Retinal pigment epithelial cell (primary cell): ENCODE measurements around the gene UTRN.

ENCODE experiments used
- DNase-seq: peaks from one replicate; pipeline ENCODE4 v3.0.0-alpha.2; 2010; ENCODE audit warnings: low read depth
- H3K4me3 ChIP-seq: 2 replicates; pipeline ENCODE4 v1.5.1; 2011; ENCODE audit warnings: mild to moderate bottlenecking, low read length, control low read depth, moderate library complexity
- TF ChIP-seq, protein P1 (sequence below): conservative IDR thresholded peaks from 2 replicates; pipeline ENCODE4 v1.5.1; 2011; ENCODE audit warnings: low read depth, low read length, control low read depth, inconsistent platforms

The UTRN gene

DNA sequence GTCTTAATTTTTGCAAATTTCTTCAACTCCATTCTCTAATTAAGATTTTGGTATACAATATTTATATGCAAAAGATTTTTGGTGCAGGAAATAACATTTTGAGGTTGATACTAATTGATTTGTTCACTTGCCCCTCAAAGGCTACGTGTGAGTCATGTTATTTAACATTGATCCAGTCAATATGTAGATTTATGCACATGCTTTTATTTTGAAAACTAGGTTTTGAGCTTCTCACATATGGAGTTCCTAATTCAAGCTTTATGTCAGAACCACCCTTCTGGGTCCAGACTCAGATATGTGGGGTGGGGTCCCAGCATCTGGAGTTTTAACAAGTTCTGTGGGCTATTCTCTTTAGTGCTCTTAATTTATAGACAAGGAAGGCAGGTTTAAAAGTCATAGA, 13.8 kb downstream of the UTRN start:
- TF ChIP-seq, protein P1, sequence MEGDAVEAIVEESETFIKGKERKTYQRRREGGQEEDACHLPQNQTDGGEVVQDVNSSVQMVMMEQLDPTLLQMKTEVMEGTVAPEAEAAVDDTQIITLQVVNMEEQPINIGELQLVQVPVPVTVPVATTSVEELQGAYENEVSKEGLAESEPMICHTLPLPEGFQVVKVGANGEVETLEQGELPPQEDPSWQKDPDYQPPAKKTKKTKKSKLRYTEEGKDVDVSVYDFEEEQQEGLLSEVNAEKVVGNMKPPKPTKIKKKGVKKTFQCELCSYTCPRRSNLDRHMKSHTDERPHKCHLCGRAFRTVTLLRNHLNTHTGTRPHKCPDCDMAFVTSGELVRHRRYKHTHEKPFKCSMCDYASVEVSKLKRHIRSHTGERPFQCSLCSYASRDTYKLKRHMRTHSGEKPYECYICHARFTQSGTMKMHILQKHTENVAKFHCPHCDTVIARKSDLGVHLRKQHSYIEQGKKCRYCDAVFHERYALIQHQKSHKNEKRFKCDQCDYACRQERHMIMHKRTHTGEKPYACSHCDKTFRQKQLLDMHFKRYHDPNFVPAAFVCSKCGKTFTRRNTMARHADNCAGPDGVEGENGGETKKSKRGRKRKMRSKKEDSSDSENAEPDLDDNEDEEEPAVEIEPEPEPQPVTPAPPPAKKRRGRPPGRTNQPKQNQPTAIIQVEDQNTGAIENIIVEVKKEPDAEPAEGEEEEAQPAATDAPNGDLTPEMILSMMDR = no peak
- no peak for DNase-seq

DNA sequence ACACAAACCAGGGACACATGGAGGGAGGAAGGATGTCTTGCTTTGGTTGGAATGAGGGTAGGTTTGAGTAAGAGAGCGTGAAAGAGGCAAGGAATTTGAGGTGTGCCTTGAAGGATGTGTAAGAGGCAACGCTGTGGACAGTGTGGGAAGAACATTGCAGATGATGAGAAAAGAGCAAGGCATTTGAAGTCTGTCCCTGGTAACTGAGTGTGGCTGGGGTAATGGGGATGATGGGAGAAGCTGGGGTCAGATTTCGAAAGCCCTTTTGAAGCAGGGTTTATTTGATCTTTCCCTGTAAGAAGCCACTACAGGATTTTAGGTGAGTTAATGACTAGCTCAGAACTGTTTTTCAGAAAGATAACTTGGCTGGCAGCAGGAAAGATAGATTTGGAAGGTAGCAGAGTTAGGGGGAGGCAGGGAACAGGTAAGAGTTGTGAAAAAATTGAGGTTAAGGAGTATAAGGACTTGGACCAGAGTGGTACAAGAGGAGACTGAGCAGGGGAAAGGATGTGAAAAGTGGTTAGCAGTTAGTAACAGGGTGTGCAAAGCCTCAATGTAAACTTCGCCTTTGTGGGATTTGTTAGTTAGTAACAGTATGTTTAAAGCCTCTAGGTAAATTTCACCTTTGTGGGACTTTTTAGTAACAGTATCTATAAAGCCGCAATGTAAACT, 17.7 kb downstream of the UTRN start:
- DNase-seq = no peak
- H3K4me3 ChIP-seq = no peak overlapping the region
- TF ChIP-seq, protein P1 = no peak

More for the DNA sequence above, 13.8 kb downstream of the UTRN start:
- no peak overlapping the region for H3K4me3 ChIP-seq

DNA sequence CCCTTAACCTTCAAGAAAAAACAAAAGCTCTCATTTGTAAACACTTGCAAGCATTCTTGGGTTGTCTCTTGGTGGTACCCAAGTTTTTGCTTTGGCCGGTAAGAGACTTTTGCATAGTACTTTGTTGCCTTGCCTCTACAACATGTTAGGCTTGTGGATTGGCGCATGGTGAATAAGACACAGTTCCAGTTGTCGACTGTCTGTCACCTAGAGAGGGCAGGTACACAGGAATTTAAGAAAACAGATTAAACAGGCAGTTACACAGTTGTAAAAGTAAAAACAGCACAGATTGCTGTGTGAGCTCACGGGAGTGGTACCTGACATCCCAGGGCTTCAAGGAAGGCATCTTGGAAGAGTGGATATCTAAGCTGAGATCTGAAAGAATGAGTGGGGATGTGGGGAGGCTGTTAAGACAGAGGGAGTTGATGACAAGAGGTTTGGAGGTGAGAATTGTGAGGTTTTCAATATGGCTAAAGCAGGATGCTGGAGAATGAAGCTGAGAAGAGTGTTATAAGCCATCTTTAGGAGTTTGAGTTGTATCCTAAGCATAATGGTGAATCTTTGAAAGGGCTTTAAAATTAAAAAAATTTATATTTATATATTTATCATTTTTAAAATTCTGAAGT, 19.2 kb downstream of the UTRN start:
- no peak for DNase-seq
- TF ChIP-seq, protein P1 = no peak
- H3K4me3 ChIP-seq = no peak overlapping the region

DNA sequence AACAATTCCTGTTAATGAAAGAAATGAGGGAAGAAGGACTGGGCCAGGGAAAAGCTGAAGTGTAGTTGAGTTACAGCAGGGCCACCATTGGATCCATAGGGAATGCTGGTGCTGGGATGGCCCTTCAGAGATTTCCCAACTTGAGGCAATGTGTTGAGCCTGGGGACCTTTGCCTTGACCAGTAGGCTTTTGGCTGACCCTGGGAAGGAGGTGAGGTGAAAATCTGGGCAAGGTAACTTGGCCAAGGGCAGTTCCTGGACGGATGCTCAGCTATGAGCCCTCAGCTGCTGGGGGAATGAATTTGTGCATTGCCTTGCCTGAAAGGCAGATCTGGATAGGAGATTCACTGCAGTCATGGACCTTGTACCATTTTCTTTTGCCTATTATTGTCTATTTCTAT, 20.4 kb downstream of the UTRN start:
- no peak overlapping the region for H3K4me3 ChIP-seq
- TF ChIP-seq, protein P1 = no peak
- no peak for DNase-seq

DNA sequence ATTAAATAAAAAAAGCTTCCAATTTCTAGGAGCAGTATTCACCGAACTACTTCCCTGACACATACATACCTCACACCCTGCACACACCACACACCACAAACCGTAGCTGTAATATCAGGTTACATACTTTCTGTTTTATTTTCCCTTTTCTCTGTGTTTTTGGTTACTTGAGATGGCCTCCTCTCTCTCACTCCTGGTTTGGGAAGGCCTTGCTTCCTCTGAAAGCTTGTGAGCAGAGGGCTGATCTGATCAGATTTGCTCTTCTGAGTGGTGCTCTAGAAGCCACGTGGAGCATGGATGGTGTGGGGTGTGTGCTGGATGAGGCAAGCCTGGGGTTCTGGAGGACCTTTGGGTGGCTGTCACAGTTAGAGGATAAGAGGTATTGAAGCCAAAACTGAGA, 20.9 kb downstream of the UTRN start:
- H3K4me3 ChIP-seq = no peak overlapping the region
- TF ChIP-seq, protein P1 = no peak
- DNase-seq = no peak

DNA sequence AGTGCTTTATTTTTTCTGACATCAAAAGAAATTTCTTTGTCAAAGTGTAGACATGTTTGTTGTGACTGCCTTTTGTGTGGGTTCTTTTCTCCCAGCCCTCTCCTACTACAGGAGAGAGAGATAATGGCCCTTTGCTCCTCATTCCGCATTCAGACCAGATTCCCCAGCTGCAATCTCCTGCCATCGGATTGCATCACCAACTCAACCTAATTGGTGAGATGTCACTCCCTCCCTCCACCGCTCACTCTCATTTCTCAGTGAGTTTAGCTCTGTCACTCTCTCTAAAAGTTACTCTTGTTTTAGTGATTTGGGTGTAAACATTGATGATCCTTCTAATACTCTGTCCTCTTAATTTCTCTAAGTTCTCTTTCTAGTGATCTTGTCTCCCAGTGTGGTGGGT, 22.7 kb downstream of the UTRN start:
- no peak for DNase-seq
- no peak overlapping the region for H3K4me3 ChIP-seq
- TF ChIP-seq, protein P1 = no peak

DNA sequence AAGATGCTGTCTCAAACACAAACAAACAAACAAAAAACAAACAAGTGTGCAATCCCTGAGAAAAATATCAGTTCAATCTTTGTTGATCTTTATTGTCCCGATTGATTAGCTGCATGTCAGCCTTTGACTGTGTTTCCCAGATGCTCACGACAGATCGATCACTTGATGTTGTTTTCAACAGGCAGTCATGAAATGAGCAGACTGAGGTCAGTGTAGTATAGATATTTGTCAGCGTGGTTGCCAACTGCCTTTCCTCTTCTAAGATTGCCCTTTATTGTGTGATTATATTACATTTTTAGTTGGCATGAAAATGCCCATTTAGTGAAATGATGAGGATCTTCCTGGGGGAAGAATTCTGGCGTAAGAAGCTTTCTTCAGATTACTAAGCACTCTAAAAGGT, 25.6 kb downstream of the UTRN start:
- no peak for DNase-seq
- H3K4me3 ChIP-seq = no peak overlapping the region
- TF ChIP-seq, protein P1 = no peak
